K562 (cell line): ENCODE measurements around the gene KCP. TPM values are rescaled to one million over a fixed set of nuclear protein-coding genes. Genes with fewer than 3 reads are reported as not detected.

ENCODE experiments used
- BCOR ChIP-seq: fragments of 450-650 bp; IDR thresholded peaks from 2 replicates; pipeline ENCODE4 v1.6.1; 2016
- CBX1 ChIP-seq: sonication (generic); IDR thresholded peaks from 2 replicates; pipeline ENCODE4 v1.6.1; 2016; ENCODE audit warnings: antibody characterized with exemption, low read depth, mild to moderate bottlenecking
- CEBPG ChIP-seq, 3 experiments: fragments of 200-800 bp in 1 of 3; sonication (Bioruptor generic) in 1 of 3; sonication (generic) in 1 of 3; formaldehyde crosslinking in 1 of 3; IDR thresholded peaks in 2 of 3; conservative IDR thresholded peaks in 1 of 3; 2 replicates each; pipeline versions ENCODE4 v1.6.1 to v1.8.0; 2016 to 2022; ENCODE audit warnings: missing compliant biosample characterization in 2 of 3, missing genetic modification characterization in 2 of 3, mild to moderate bottlenecking in 1 of 3, missing genetic modification reagents in 1 of 3
- CHD2 ChIP-seq: IDR thresholded peaks from 2 replicates; pipeline ENCODE4 v1.6.1; 2011; ENCODE audit warnings: low read depth, low read length
- FOXM1 ChIP-seq, 2 experiments: fragments of 450-650 bp in 1 of 2; sonication (generic) in 1 of 2; formaldehyde crosslinking in 1 of 2; IDR thresholded peaks; 2 replicates each; pipeline versions ENCODE4 v1.6.1 to v1.9.0; 2017 to 2022; ENCODE audit warnings: low read depth in 2 of 2, mild to moderate bottlenecking in 2 of 2, missing genetic modification reagents in 1 of 2, moderate library complexity in 1 of 2
- KDM5B ChIP-seq: fragments of 200-600 bp; sonication (generic); IDR thresholded peaks from 2 replicates; pipeline ENCODE4 v1.6.1; 2012; ENCODE audit warnings: low read depth, mild to moderate bottlenecking, moderate library complexity, low read length, control low read depth, inconsistent platforms; ENCODE audit not compliant: insufficient replicate concordance
- MEIS2 ChIP-seq: fragments of 450-650 bp; IDR thresholded peaks from 2 replicates; pipeline ENCODE4 v1.6.1; 2014; ENCODE audit warnings: mild to moderate bottlenecking; ENCODE audit not compliant: partially characterized antibody
- RFX5 ChIP-seq: IDR thresholded peaks from 2 replicates; pipeline ENCODE4 v1.6.1; 2011; ENCODE audit warnings: low read depth, mild to moderate bottlenecking, improper control_type of control experiment, low read length
- SIN3B ChIP-seq: fragments of 450-650 bp; IDR thresholded peaks from 2 replicates; pipeline ENCODE4 v1.6.1; 2017; ENCODE audit warnings: low read depth, mild to moderate bottlenecking, moderate library complexity
- SIRT6 ChIP-seq: IDR thresholded peaks from one replicate; pipeline ENCODE4 v1.6.1; 2012; ENCODE audit warnings: low read depth, mild to moderate bottlenecking, control low read depth, inconsistent platforms, low read length, moderate library complexity
- TSC22D4 ChIP-seq: fragments of 450-650 bp; IDR thresholded peaks from 2 replicates; pipeline ENCODE4 v1.6.1; 2016; ENCODE audit warnings: missing genetic modification characterization, missing biosample characterization, control low read depth
- TSHZ1 ChIP-seq: fragments of 250-450 bp; sonication (Bioruptor Pico); IDR thresholded peaks from 2 replicates; pipeline ENCODE4 v1.4.0; 2020; ENCODE audit warnings: mild to moderate bottlenecking, moderate library complexity
- VEZF1 ChIP-seq: fragments of 200-800 bp; sonication (Bioruptor generic); IDR thresholded peaks from 2 replicates; pipeline ENCODE4 v1.6.1; 2017; ENCODE audit warnings: missing genetic modification characterization, missing compliant biosample characterization
- ZNF134 ChIP-seq: fragments of 250-450 bp; sonication (Bioruptor Pico); conservative IDR thresholded peaks from 2 replicates; pipeline ENCODE4 v1.4.0; 2020
- polyA plus RNA-seq, 8 experiments: library from polyadenylated mRNA; depleted of rRNA in 4 of 8; stranded (reverse) in 5 of 8; unstranded in 3 of 8; fragments of >200 nt; fragmentation: Nextera tagmentation in 2 of 8; fragmentation: Illumina TruSeq in 1 of 8; extraction: Ambion mirVana in 2 of 8; extraction: Trizol in 1 of 8; gene quantifications; 2 replicates each; pipeline versions ENCODE4 v1.2.1 to v1.2.3, GENCODE V29; 2011 to 2014; ENCODE audit warnings: inconsistent platforms in 1 of 8, missing spikeins in 1 of 8
- total RNA-seq, 7 experiments: library from RNA; depleted of rRNA in 6 of 7; stranded (reverse); fragments of >200 nt in 6 of 7; fragmentation: Illumina TruSeq in 2 of 7; extraction: Trizol in 2 of 7; gene quantifications; 2 replicates each; pipeline versions ENCODE4 v1.2.1 to v1.2.3, GENCODE V29; 2011 to 2021; ENCODE audit warnings: low replicate concordance in 1 of 7
- TF ChIP-seq, protein P1 (sequence below): fragments of 250-450 bp; sonication (Bioruptor Pico); IDR thresholded peaks from 2 replicates; pipeline ENCODE4 v1.5.1; 2021; ENCODE audit warnings: mild to moderate bottlenecking
- TF ChIP-seq, protein P2 (sequence below): sonication (generic); formaldehyde crosslinking; IDR thresholded peaks from 2 replicates; pipeline ENCODE4 v1.8.0; 2022; ENCODE audit warnings: mild to moderate bottlenecking, low read depth, missing genetic modification reagents

Gene KCP
- total and polyA plus RNA-seq, 9 of the 15 experiments (the other 6 are each of a cell fraction or from before 2014, with no cell fraction given): 0.06 to 0.17 (median 0.12) TPM; not detected in 3

DNA sequence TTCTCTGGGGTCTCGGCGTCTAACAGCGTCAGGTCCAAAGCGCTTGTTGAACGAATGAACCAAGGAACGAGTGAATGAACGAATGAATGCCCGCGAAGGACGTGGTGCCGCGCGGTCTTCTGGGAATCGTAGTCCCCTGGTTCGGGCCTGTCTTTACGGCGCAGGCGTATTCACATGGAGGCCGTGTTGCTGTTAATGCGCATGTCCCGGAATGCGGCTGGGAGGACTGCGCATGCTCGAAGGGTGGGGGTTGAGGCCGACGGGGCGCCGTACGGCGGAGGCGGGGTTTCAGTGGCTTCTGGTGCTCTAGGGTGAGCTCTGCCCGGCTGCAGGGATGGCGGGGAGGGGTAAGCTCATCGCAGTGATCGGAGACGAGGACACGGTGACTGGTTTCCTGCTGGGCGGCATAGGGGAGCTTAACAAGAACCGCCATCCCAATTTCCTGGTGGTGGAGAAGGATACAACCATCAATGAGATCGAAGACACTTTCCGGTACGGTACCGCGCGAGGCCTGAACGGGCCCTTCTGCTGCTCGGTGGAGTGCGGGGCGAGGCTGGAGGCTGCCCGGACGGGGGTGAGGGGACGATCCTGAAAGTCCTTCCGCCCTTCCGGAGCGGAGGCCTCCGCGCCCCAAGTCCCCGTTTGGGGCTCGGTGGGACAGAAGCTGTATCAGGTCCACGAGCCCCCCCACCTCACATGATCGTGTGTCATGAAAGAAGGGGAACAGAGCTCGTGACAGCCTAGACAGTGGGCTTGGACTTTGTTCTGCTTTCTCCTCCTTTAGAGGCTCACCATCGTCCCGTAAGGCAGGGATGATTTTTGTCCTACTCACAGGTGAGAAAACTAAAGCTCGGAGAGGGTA, 47.7 kb downstream of the KCP start, which contains the start of gene ATP6V1F (continued):
- TF ChIP-seq TSHZ1 (CRISPR knock-in tag): no peak
- TF ChIP-seq BCOR: peak; percentile 42; the same call in 1 of the 2 replicates
- TF ChIP-seq FOXM1 (IDR thresholded peaks at IDR 0.05; ENCODE audit: low read depth): no peak
- peak; percentile 97; the same call in 1 of the 2 replicates for TF ChIP-seq FOXM1 (CRISPR knock-in tag; IDR thresholded peaks at IDR 0.05; ENCODE audit: low read depth)
- TF ChIP-seq ZNF134 (CRISPR knock-in tag): no peak
- TF ChIP-seq CBX1: peak; percentile 41; the same call in 1 of the 2 replicates
- TF ChIP-seq, protein P1, sequence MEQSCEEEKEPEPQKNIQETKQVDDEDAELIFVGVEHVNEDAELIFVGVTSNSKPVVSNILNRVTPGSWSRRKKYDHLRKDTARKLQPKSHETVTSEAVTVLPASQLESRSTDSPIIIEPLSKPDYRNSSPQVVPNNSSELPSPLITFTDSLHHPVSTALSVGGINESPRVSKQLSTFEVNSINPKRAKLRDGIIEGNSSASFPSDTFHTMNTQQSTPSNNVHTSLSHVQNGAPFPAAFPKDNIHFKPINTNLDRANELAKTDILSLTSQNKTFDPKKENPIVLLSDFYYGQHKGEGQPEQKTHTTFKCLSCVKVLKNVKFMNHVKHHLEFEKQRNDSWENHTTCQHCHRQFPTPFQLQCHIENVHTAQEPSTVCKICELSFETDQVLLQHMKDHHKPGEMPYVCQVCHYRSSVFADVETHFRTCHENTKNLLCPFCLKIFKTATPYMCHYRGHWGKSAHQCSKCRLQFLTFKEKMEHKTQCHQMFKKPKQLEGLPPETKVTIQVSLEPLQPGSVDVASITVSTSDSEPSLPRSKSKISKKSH (CRISPR knock-in tag): no peak
- TF ChIP-seq SIN3B: peak; percentile 31; the same call in 1 of the 2 replicates
- TF ChIP-seq VEZF1: peak; percentile 98
- TF ChIP-seq TSC22D4 (tag): no peak
- TF ChIP-seq, protein P2, sequence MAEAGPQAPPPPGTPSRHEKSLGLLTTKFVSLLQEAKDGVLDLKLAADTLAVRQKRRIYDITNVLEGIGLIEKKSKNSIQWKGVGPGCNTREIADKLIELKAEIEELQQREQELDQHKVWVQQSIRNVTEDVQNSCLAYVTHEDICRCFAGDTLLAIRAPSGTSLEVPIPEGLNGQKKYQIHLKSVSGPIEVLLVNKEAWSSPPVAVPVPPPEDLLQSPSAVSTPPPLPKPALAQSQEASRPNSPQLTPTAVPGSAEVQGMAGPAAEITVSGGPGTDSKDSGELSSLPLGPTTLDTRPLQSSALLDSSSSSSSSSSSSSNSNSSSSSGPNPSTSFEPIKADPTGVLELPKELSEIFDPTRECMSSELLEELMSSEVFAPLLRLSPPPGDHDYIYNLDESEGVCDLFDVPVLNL (CRISPR knock-in tag): no peak; the same call in 1 of the 2 replicates
- TF ChIP-seq SIRT6: no peak
- TF ChIP-seq RFX5: no peak
- TF ChIP-seq KDM5B: peak; percentile 78
- no peak for TF ChIP-seq CEBPG (CRISPR knock-in tag; IDR thresholded peaks at IDR 0.05)
- TF ChIP-seq CEBPG (tag; conservative IDR thresholded peaks at IDR 0.05 in 1 of 2, IDR thresholded peaks at IDR 0.05 in 1 of 2): no peak
- peak; percentile 23; the same call in 1 of the 2 replicates for TF ChIP-seq CHD2
- peak; percentile 95 for TF ChIP-seq MEIS2
